GM12878 (cell line): ENCODE measurements around the gene DMWD. TPM values are rescaled to one million over a fixed set of nuclear protein-coding genes. Genes with fewer than 3 reads are reported as not detected.

Experiments
- ATAC-seq: fragments of 200-7000 bp; cut with Tn5 transposase; 3 replicates; pipeline ENCODE4 v1.9.1; 2020; ENCODE audit warnings: mild to moderate bottlenecking, moderate library complexity
- BruUV-seq: library from RNA; stranded (reverse); fragments of 400-500 nt; replicated peaks from 2 replicates; lab custom pipeline; 2021; lab: Mats Ljungman, UMichigan
- CTCF ChIA-PET: fragments of 300-600 bp; sonication (Branson Sonifier 250); formaldehyde crosslinking; extraction: SDS; loops from one replicate; lab custom pipeline; 2021; ENCODE audit warnings: inconsistent platforms; lab: Yijun Ruan, JAX
- POLR2A ChIA-PET: fragments of 350-600 bp; formaldehyde crosslinking; extraction: SDS; loops from one replicate; lab custom pipeline; 2021; ENCODE audit warnings: inconsistent platforms; lab: Charles Lee
- RAD21 ChIA-PET: fragments of 300-600 bp; sonication (Branson Sonifier 250); formaldehyde crosslinking; loops from one replicate; lab custom pipeline; 2023; ENCODE audit warnings: antibody characterized with exemption; ENCODE audit not compliant: unreplicated experiment; lab: Charles Lee
- SMC1A ChIA-PET: fragments of 300-600 bp; sonication (Branson Sonifier 250); formaldehyde crosslinking; loops from one replicate; lab custom pipeline; 2023; ENCODE audit not compliant: unreplicated experiment, uncharacterized antibody; lab: Charles Lee
- DNase-seq: peaks from one replicate; pipeline ENCODE4 v3.0.0-alpha.2; 2011; ENCODE audit warnings: low read depth, low spot score
- FAIRE-seq: peaks from 3 replicates; lab custom pipeline; 2011; peaks lifted over from hg19 to GRCh38; lab: Jason Lieb, UNC
- H2AFZ ChIP-seq: 2 replicates; pipeline ENCODE4 v1.6.0; 2011; ENCODE audit warnings: low read depth, low read length, control low read depth; ENCODE audit not compliant: control insufficient read depth
- H3K27ac ChIP-seq: 2 replicates; pipeline ENCODE4 v1.5.1; 2011; ENCODE audit warnings: control low read depth; ENCODE audit not compliant: control insufficient read depth, insufficient read depth
- H3K27me3 ChIP-seq, 2 experiments: replicated peaks in 1 of 2; 2 replicates each; pipeline versions ENCODE4 v1.6.0 to v1.6.1; 2011; ENCODE audit warnings: low read length in 1 of 2; ENCODE audit not compliant: control insufficient read depth in 2 of 2, insufficient read depth in 2 of 2
- H3K36me3 ChIP-seq, 2 experiments: 2 replicates each; pipeline ENCODE4 v1.5.1; 2011; ENCODE audit warnings: low read length in 1 of 2; ENCODE audit not compliant: control insufficient read depth in 2 of 2, insufficient read depth in 2 of 2
- H3K4me1 ChIP-seq: 2 replicates; pipeline ENCODE4 v1.6.1; 2011; ENCODE audit warnings: mild to moderate bottlenecking, low read length, moderate library complexity, mixed read lengths; ENCODE audit not compliant: control insufficient read depth, insufficient read depth
- H3K4me2 ChIP-seq: 2 replicates; pipeline ENCODE4 v1.6.0; 2011; ENCODE audit warnings: control low read depth; ENCODE audit not compliant: control insufficient read depth, insufficient read depth
- H3K4me3 ChIP-seq: fragments of 200-600 bp; sonication (generic); 2 replicates; pipeline ENCODE4 v1.5.1; 2016
- H3K79me2 ChIP-seq: 2 replicates; pipeline ENCODE4 v1.6.0; 2011; ENCODE audit warnings: low read length; ENCODE audit not compliant: control insufficient read depth, insufficient read depth
- H3K9ac ChIP-seq: 2 replicates; pipeline ENCODE4 v1.8.0; 2011; ENCODE audit warnings: low read length, control low read depth, mixed read lengths; ENCODE audit not compliant: control insufficient read depth, insufficient read depth
- H3K9me3 ChIP-seq: replicated peaks from 3 replicates; pipeline ENCODE4 v1.5.1; 2011; ENCODE audit warnings: mild to moderate bottlenecking, low read length; ENCODE audit not compliant: control insufficient read depth, insufficient read depth
- H4K20me1 ChIP-seq: 2 replicates; pipeline ENCODE4 v1.6.0; 2011; ENCODE audit not compliant: control insufficient read depth, insufficient read depth
- CHD2 ChIP-seq: IDR thresholded peaks from 2 replicates; pipeline ENCODE4 v1.6.1; 2011; ENCODE audit warnings: low read depth, low read length, improper control_type of control experiment, borderline replicate concordance
- EP300 ChIP-seq, 2 experiments: fragments of 150-350 bp in 1 of 2; IDR thresholded peaks; 2 replicates each; pipeline ENCODE4 v1.6.1; 2011 to 2012; ENCODE audit warnings: low read depth in 2 of 2, low read length in 2 of 2, borderline replicate concordance in 1 of 2, improper control_type of control experiment in 1 of 2, inconsistent platforms in 1 of 2; ENCODE audit not compliant: control insufficient read depth in 1 of 2
- POLR2A ChIP-seq: IDR thresholded peaks from 2 replicates; pipeline ENCODE4 v1.6.1; 2011; ENCODE audit warnings: low read depth, mild to moderate bottlenecking, low read length
- USF1 ChIP-seq: IDR thresholded peaks from 2 replicates; pipeline ENCODE4 v1.6.1; 2011; ENCODE audit warnings: borderline replicate concordance, low read depth, mild to moderate bottlenecking, moderate library complexity, mixed read lengths, low read length; ENCODE audit not compliant: insufficient read depth; ENCODE audit errors: extremely low read length
- ZNF24 ChIP-seq: fragments of 450-650 bp; IDR thresholded peaks from 2 replicates; pipeline ENCODE4 v1.6.1; 2017; ENCODE audit warnings: antibody characterized with exemption, mild to moderate bottlenecking
- ZSCAN29 ChIP-seq: fragments of 450-650 bp; IDR thresholded peaks from 2 replicates; pipeline ENCODE4 v1.6.1; 2017; ENCODE audit warnings: mild to moderate bottlenecking, moderate library complexity
- ZZZ3 ChIP-seq: IDR thresholded peaks from 2 replicates; pipeline ENCODE4 v1.6.1; 2011; ENCODE audit warnings: low read depth; ENCODE audit not compliant: control insufficient read depth, insufficient read length
- WGBS: methylation state at CpG from one replicate; pipeline ENCODE4 v1.1.6; 2016; ENCODE audit warnings: low lambda C conversion rate; ENCODE audit not compliant: insufficient replicate concordance, insufficient coverage; ENCODE audit errors: missing lambda C conversion rate; 5-methylcytosine and 5-hydroxymethylcytosine counted together
- in situ Hi-C: fragments of 300-500 bp; cut with MboI; formaldehyde crosslinking; loops from 9 replicates; pipeline ENCODE4 v1.14.3; 2018; ENCODE audit warnings: mixed read lengths
- intact Hi-C: fragments of 100-400 bp; cut with micrococcal nuclease; formaldehyde crosslinking; loops from one replicate; pipeline ENCODE4 v1.14.2; 2022; ENCODE audit not compliant: unreplicated experiment
- polyA plus RNA-seq, 11 experiments: library from polyadenylated mRNA; depleted of rRNA in 4 of 11; unstranded in 6 of 11; stranded (reverse) in 5 of 11; fragments of >200 nt; fragmentation: Nextera tagmentation in 4 of 11; fragmentation: Illumina TruSeq in 1 of 11; extraction: Ambion mirVana in 4 of 11; extraction: Trizol in 1 of 11; gene quantifications; 1 replicate in 1 of 11; 2 replicates in 10 of 11; pipeline versions ENCODE4 v1.2.1 to v1.2.3, GENCODE V29; 2011 to 2016; ENCODE audit warnings: inconsistent platforms in 2 of 11, missing spikeins in 2 of 11, low read depth in 1 of 11
- total RNA-seq, 4 experiments: library from RNA; depleted of rRNA in 3 of 4; stranded (reverse); fragments of >200 nt in 3 of 4; fragmentation: Illumina TruSeq in 1 of 4; extraction: Trizol in 1 of 4; gene quantifications; 2 replicates each; pipeline versions ENCODE4 v1.2.1 to v1.2.3, GENCODE V29; 2013 to 2021
- TF ChIP-seq, protein P1 (sequence below): IDR thresholded peaks from 2 replicates; pipeline ENCODE4 v1.6.1; 2012; ENCODE audit warnings: mild to moderate bottlenecking, low read depth, low read length
- TF ChIP-seq, protein P2 (sequence below): fragments of 450-650 bp; IDR thresholded peaks from 2 replicates; pipeline ENCODE4 v1.6.1; 2017; ENCODE audit warnings: antibody characterized with exemption, mild to moderate bottlenecking, moderate library complexity

The DMWD gene
- total and polyA plus RNA-seq, 10 of the 15 experiments (the other 5 are each of a cell fraction or from before 2014, with no cell fraction given) = 3.5 to 56.0 (median 11.6) TPM

DNA sequence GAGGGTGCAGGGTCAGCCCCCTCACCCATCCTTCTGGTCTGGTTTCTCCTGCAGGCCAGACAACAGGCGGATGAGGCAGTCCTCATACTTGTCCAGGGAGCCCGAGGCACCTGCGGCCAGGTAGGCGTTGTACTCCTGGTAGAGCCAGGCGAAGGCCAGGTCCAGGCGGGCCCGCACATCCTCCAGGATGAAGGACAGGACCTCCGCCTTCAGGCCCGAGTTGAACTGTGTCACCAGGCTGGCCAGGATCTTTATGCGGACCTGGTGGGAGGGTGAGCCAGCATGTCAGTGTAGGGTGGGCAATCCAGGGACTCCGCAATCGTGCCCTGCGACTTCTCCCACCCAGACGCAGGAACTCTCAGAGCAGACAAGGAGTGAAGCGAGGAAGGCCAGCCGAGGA lies 36.3 kb upstream of the DMWD start:
- intact Hi-C loops (no loop called here), in situ Hi-C loops (no loop called here)
- H3K4me2 ChIP-seq = no peak overlapping the region
- WGBS = over 99% methylated on average over 16 of the region's 16 CpGs
- H2AFZ ChIP-seq = no peak overlapping the region
- no peak overlapping the region for H3K9ac ChIP-seq
- DNase-seq = no peak
- CTCF ChIA-PET = interaction anchor here (1.1 kb wide), 1 partner anchor 9 kb away, joined by 3 read pairs; no protein-coding TSS in a partner anchor
- POLR2A ChIA-PET = no interaction called here
- H3K9me3 ChIP-seq = no peaks in the 10 kb centered on the region
- RAD21 ChIA-PET = no interaction called here
- TF ChIP-seq POLR2A = 0 out of 2 replicates have a peak, but pooled peaks have one; percentile 28
- TF ChIP-seq, protein P1, sequence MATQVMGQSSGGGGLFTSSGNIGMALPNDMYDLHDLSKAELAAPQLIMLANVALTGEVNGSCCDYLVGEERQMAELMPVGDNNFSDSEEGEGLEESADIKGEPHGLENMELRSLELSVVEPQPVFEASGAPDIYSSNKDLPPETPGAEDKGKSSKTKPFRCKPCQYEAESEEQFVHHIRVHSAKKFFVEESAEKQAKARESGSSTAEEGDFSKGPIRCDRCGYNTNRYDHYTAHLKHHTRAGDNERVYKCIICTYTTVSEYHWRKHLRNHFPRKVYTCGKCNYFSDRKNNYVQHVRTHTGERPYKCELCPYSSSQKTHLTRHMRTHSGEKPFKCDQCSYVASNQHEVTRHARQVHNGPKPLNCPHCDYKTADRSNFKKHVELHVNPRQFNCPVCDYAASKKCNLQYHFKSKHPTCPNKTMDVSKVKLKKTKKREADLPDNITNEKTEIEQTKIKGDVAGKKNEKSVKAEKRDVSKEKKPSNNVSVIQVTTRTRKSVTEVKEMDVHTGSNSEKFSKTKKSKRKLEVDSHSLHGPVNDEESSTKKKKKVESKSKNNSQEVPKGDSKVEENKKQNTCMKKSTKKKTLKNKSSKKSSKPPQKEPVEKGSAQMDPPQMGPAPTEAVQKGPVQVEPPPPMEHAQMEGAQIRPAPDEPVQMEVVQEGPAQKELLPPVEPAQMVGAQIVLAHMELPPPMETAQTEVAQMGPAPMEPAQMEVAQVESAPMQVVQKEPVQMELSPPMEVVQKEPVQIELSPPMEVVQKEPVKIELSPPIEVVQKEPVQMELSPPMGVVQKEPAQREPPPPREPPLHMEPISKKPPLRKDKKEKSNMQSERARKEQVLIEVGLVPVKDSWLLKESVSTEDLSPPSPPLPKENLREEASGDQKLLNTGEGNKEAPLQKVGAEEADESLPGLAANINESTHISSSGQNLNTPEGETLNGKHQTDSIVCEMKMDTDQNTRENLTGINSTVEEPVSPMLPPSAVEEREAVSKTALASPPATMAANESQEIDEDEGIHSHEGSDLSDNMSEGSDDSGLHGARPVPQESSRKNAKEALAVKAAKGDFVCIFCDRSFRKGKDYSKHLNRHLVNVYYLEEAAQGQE = no peak
- no TSS peak for BruUV-seq
- H3K4me1 ChIP-seq = no peaks in the 10 kb centered on the region; the same call in 1 of the 2 replicates
- H4K20me1 ChIP-seq = no peaks in the 10 kb centered on the region
- no peaks in the 10 kb centered on the region for H3K79me2 ChIP-seq
- SMC1A ChIA-PET = no interaction called here
- H3K4me3 ChIP-seq = no peak overlapping the region
- no peak for FAIRE-seq
- no peak for ATAC-seq
- no peak overlapping the region for H3K27ac ChIP-seq
- peaks cover 26 to 48% of the 10 kb centered on the region in 2 experiments for H3K36me3 ChIP-seq
- no peaks in the 10 kb centered on the region for H3K27me3 ChIP-seq

- no peaks in the 10 kb centered on the region for H3K27me3 ChIP-seq
- no peaks in the 10 kb centered on the region for H3K79me2 ChIP-seq
- in situ Hi-C loops (no loop called here), intact Hi-C loops (no loop called here)
- no peak for DNase-seq
- H3K9me3 ChIP-seq = no peaks in the 10 kb centered on the region
- H3K4me1 ChIP-seq = no peaks in the 10 kb centered on the region; the same call in 1 of the 2 replicates
- WGBS = 77% methylated on average over 9 of the region's 9 CpGs
- no peak overlapping the region for H3K9ac ChIP-seq
- ChIA-PET SMC1A (no interaction called here), POLR2A (no interaction called here), RAD21 (no interaction called here), CTCF (interaction anchor here (0.6 to 1.1 kb wide), 2 partner anchors 9 to 12 kb away, joined by 3 read pairs; no protein-coding TSS in a partner anchor)
- H3K4me3 ChIP-seq = no peak overlapping the region
- BruUV-seq = no TSS peak
- no peaks in the 10 kb centered on the region for H4K20me1 ChIP-seq
- H2AFZ ChIP-seq = no peak overlapping the region
- FAIRE-seq = no peak
- no peak overlapping the region for H3K4me2 ChIP-seq
- ATAC-seq = no peak
- H3K27ac ChIP-seq = no peak overlapping the region
- H3K36me3 ChIP-seq = peaks cover 26 to 49% of the 10 kb centered on the region in 2 experiments
- TF ChIP-seq CHD2 (no peak), EP300 (IDR thresholded peaks at IDR 0.05; ENCODE audit: borderline replicate concordance in 1 of 2, control insufficient read depth in 1 of 2, low read depth in 2 of 2, low read length in 2 of 2) (no peak), ZZZ3 (no peak), USF1 (no peak), ZSCAN29 (no peak), ZNF24 (no peak)
- TF ChIP-seq, protein P2, sequence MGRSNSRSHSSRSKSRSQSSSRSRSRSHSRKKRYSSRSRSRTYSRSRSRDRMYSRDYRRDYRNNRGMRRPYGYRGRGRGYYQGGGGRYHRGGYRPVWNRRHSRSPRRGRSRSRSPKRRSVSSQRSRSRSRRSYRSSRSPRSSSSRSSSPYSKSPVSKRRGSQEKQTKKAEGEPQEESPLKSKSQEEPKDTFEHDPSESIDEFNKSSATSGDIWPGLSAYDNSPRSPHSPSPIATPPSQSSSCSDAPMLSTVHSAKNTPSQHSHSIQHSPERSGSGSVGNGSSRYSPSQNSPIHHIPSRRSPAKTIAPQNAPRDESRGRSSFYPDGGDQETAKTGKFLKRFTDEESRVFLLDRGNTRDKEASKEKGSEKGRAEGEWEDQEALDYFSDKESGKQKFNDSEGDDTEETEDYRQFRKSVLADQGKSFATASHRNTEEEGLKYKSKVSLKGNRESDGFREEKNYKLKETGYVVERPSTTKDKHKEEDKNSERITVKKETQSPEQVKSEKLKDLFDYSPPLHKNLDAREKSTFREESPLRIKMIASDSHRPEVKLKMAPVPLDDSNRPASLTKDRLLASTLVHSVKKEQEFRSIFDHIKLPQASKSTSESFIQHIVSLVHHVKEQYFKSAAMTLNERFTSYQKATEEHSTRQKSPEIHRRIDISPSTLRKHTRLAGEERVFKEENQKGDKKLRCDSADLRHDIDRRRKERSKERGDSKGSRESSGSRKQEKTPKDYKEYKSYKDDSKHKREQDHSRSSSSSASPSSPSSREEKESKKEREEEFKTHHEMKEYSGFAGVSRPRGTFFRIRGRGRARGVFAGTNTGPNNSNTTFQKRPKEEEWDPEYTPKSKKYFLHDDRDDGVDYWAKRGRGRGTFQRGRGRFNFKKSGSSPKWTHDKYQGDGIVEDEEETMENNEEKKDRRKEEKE = no peak
Observed at GRCh38 chr19:45828523-45828922, 35.9 kb upstream of the DMWD start.
